GM06990 (cell line): Measurements from ENCODE around the gene RCHY1.

Experiments used
- DNase-seq: peaks from one replicate; pipeline ENCODE4 v3.0.0-alpha.2; 2011; ENCODE audit not compliant: insufficient read length; ENCODE audit errors: extremely low read depth
- H3K27me3 ChIP-seq: replicated peaks from 2 replicates; pipeline ENCODE4 v1.6.0; 2011; ENCODE audit warnings: low read length; ENCODE audit not compliant: control insufficient read depth, insufficient read depth
- H3K36me3 ChIP-seq: 2 replicates; pipeline ENCODE4 v1.5.1; 2011; ENCODE audit warnings: low read length; ENCODE audit not compliant: control insufficient read depth, insufficient read depth
- H3K4me3 ChIP-seq: replicated peaks from 2 replicates; pipeline ENCODE4 v1.5.1; 2011; ENCODE audit warnings: low read depth, mild to moderate bottlenecking, control low read depth, low read length
- TF ChIP-seq, protein P1 (sequence below): IDR thresholded peaks from 2 replicates; pipeline ENCODE4 v1.5.1; 2011; ENCODE audit warnings: low read length, control low read depth, mild to moderate bottlenecking, inconsistent platforms; ENCODE audit not compliant: insufficient read depth, poor library complexity, severe bottlenecking

Gene RCHY1

GRCh38 chr4:75457365-75457764 lies 56.8 kb downstream of the RCHY1 start:
- Histone ChIP-seq H3K4me3 (no peak overlapping the region), H3K36me3 (no peaks in the 10 kb centered on the region), H3K27me3 (no peaks in the 10 kb centered on the region)
- TF ChIP-seq, protein P1, sequence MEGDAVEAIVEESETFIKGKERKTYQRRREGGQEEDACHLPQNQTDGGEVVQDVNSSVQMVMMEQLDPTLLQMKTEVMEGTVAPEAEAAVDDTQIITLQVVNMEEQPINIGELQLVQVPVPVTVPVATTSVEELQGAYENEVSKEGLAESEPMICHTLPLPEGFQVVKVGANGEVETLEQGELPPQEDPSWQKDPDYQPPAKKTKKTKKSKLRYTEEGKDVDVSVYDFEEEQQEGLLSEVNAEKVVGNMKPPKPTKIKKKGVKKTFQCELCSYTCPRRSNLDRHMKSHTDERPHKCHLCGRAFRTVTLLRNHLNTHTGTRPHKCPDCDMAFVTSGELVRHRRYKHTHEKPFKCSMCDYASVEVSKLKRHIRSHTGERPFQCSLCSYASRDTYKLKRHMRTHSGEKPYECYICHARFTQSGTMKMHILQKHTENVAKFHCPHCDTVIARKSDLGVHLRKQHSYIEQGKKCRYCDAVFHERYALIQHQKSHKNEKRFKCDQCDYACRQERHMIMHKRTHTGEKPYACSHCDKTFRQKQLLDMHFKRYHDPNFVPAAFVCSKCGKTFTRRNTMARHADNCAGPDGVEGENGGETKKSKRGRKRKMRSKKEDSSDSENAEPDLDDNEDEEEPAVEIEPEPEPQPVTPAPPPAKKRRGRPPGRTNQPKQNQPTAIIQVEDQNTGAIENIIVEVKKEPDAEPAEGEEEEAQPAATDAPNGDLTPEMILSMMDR: no peak
- no peak for DNase-seq

GRCh38 chr4:75434105-75434504 lies 80.1 kb downstream of the RCHY1 start:
- no peak for DNase-seq
- TF ChIP-seq, protein P1: no peak
- H3K36me3 ChIP-seq: no peaks in the 10 kb centered on the region

GRCh38 chr4:75432683-75433082 lies 81.5 kb downstream of the RCHY1 start:
- no peak overlapping the region for H3K4me3 ChIP-seq
- TF ChIP-seq, protein P1: peak; percentile 57
- no peak for DNase-seq
- H3K36me3 ChIP-seq: no peaks in the 10 kb centered on the region
- no peaks in the 10 kb centered on the region for H3K27me3 ChIP-seq

More at GRCh38 chr4:75434105-75434504, 80.1 kb downstream of the RCHY1 start:
- Histone ChIP-seq H3K27me3 (no peaks in the 10 kb centered on the region), H3K4me3 (no peak overlapping the region)

DNA sequence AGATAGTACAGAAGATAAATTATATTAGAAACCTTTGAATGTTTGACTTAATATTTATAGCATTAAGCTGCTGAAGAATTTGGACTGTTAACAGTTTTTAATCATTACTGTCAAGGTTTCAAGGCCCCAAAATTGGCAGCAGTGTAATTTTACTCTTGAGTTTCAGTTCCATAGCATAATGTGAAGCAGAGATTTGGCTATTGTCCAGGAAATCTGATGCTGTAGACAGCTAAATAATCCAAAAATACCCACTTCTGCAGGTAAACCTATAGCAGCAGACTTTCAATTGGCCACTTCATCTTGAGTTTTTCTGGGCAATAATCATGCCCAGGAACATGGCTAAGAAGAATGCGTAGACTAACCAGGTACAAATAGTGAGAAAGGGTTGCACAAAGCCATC lies 85.0 kb downstream of the RCHY1 start:
- H3K27me3 ChIP-seq: no peaks in the 10 kb centered on the region
- H3K36me3 ChIP-seq: no peaks in the 10 kb centered on the region
- no peak overlapping the region for H3K4me3 ChIP-seq
- TF ChIP-seq, protein P1: no peak
- peak; percentile 14 for DNase-seq
